ENCODE measurements around the gene MLST8. TPM values are rescaled to one million over a fixed set of nuclear protein-coding genes. Genes with fewer than 3 reads are reported as not detected.

Gene MLST8
- total RNA-seq, 1 experiment from 2014 or later = 87.6 TPM

DNA sequence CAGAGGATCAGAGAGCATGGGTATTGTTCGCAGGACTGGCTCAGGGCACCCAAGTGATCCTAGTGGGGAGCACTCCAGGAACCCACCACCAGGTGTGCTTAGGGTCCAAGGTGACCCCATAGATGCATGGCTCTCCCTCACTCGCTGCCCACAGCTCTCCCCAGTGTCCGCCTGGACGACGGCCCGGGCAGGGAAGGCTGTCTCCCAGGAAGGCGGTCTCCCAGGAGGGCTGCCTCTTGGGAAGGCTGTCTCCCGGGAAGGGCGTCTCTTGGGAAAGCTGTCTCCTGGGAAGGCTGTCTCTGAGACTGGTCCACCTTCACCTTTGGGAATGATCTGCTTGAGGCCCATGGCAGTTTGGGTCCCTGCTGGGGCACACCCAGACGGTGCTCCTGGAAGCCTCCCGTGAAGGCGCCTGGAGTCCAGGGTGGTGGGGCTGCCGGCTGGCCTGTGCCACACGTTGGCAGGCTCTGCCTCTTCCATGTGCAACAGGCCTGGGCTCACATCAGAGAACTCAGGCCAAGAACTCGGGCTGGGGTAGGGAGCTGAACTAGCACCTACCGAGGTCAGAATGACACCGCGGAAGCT lies 41.1 kb downstream of the MLST8 start:
- Mint-ChIP-seq H3K36me3 (ENCODE audit: insufficient read depth, unreplicated experiment) (peaks cover 50% of the 10 kb centered on the region), H3K27ac (ENCODE audit: low read depth, unreplicated experiment) (no peak overlapping the region), H3K4me3 (ENCODE audit: unreplicated experiment) (no peak overlapping the region), H3K27me3 (ENCODE audit: insufficient read depth, unreplicated experiment) (no peaks in the 10 kb centered on the region), H3K9me3 (ENCODE audit: unreplicated experiment) (no peaks in the 10 kb centered on the region), H3K4me1 (ENCODE audit: insufficient read depth, unreplicated experiment) (peaks cover 5% of the 10 kb centered on the region)
- no TSS peak for BruUV-seq (replicated peaks)
- TF ChIP-seq, protein P1, sequence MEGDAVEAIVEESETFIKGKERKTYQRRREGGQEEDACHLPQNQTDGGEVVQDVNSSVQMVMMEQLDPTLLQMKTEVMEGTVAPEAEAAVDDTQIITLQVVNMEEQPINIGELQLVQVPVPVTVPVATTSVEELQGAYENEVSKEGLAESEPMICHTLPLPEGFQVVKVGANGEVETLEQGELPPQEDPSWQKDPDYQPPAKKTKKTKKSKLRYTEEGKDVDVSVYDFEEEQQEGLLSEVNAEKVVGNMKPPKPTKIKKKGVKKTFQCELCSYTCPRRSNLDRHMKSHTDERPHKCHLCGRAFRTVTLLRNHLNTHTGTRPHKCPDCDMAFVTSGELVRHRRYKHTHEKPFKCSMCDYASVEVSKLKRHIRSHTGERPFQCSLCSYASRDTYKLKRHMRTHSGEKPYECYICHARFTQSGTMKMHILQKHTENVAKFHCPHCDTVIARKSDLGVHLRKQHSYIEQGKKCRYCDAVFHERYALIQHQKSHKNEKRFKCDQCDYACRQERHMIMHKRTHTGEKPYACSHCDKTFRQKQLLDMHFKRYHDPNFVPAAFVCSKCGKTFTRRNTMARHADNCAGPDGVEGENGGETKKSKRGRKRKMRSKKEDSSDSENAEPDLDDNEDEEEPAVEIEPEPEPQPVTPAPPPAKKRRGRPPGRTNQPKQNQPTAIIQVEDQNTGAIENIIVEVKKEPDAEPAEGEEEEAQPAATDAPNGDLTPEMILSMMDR (IDR thresholded peaks at IDR 0.05; ENCODE audit: unreplicated experiment) = no peak
- ChIA-PET POLR2A (no interaction called here), CTCF (interaction anchor here (0.6 to 0.9 kb wide), 4 partner anchors 61 to 825 kb away, joined by 3 to 6 read pairs (median 3); no protein-coding TSS in a partner anchor)
- DNase-seq (ENCODE audit: unreplicated experiment) = no peak
- intact Hi-C loops (cut with micrococcal nuclease) = no loop called here

DNA sequence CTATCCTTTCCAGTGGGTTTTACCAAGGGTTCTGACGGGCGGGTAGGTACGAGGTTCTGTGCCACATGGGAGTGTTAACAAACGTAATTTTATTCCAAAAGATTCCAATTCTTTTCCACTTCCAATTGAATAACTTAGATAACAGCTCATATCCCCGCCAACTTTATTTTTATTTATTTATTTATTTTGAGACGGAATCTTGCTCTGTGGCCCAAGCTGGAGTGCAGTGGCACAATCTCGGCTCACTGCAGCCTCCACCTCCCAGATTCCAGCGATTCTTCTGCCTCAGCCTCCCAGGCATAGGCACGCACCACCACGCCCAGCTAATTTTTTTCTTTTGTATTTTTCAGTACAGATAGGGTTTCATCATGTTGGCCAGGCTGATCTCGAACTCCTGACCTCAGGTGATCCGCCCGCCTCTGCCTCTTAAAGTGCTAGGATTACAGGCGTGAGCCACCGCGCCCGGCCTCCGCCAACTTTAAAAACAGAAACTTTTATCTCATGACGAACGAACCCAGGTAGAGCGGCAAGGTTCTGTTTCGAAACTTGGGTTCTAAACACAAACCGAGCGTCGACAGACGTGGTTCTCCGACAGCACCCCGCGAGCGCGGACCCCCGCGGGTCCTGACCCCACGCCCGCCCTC lies 45.5 kb downstream of the MLST8 start:
- H3K4me3 Mint-ChIP-seq (ENCODE audit: unreplicated experiment) = peak overlapping the region; percentile 92
- no peaks in the 10 kb centered on the region for H3K4me1 Mint-ChIP-seq (ENCODE audit: insufficient read depth, unreplicated experiment)
- H3K36me3 Mint-ChIP-seq (ENCODE audit: insufficient read depth, unreplicated experiment) = peaks cover 50% of the 10 kb centered on the region
- BruUV-seq (replicated peaks) = TSS peak; percentile 46
- TF ChIP-seq, protein P1 (IDR thresholded peaks at IDR 0.05; ENCODE audit: unreplicated experiment) = no peak
- peak overlapping the region; percentile 91 for H3K27ac Mint-ChIP-seq (ENCODE audit: low read depth, unreplicated experiment)
- peak; percentile 55 for DNase-seq (ENCODE audit: unreplicated experiment)
- no peaks in the 10 kb centered on the region for H3K27me3 Mint-ChIP-seq (ENCODE audit: insufficient read depth, unreplicated experiment)
- H3K9me3 Mint-ChIP-seq (ENCODE audit: unreplicated experiment) = no peaks in the 10 kb centered on the region
- POLR2A ChIA-PET = interaction anchor here (0.5 to 4.9 kb wide), 31 partner anchors 8 to 1207 kb away, joined by 3 to 58 read pairs (median 7); partner anchors contain the start of genes ATP6V0C, CCNF, DNASE1L2 and E4F1
- CTCF ChIA-PET = interaction anchor here (0.6 to 1.5 kb wide), 7 partner anchors 10 to 280 kb away, joined by 3 to 6 read pairs (median 4); partner anchors contain the start of gene PGP
- intact Hi-C loops (cut with micrococcal nuclease) = loop anchor here (2.0 kb wide), 1 partner anchor 26 kb away; no protein-coding TSS in a partner anchor

DNA sequence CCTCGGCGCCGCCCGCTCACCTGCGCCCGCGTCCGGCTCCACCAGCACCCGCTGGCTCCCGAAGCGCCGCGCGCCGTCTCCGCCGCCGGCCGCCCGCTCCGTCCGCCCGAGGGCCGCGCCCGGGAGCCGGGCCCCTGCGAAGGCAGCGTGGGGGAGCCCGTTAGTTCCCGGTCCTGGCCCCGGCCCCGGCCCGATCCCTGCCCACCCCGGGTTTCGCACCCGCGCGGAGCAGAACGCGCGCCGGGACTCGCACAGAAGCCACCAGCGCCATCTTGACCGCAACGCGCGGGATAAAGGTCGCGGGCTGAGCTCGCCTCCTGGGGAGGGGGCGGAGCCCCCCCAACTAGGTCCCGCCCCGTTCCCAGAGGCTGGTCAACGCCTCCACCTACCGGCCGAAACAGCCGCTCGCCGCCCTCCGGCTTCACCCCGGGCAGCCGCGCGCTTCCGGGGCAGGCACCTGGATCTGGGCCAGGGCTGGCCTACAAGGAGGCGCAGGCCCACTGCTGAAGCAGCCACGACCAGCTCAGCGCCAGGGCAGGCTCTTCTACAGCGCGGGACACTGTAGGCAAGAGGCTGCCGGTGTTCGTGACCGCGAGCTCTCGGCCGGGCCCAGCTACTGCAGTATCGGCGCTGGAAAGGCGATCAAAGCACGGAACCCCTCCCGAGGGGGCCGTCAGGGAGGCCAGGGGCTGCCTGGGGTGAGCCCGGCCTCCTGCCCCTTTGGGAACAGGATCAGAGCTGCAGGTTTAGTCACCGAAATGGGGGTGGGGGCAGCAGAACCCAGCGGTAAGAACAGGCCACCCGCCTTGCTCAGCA lies 46.2 kb downstream of the MLST8 start, which contains the start of gene ECI1:
TSS of gene ECI1 (minus strand) at position 292 of the 816 bp plus-strand sequence. CDS start at position 271, 21 bp downstream.
- CTCF ChIA-PET = interaction anchor here (0.5 to 1.5 kb wide), 12 partner anchors 8 to 752 kb away, joined by 3 to 7 read pairs (median 4); partner anchors contain the start of gene PGP
- peak; percentile 94 for DNase-seq (ENCODE audit: unreplicated experiment)
- TF ChIP-seq, protein P1 (IDR thresholded peaks at IDR 0.05; ENCODE audit: unreplicated experiment) = peak; percentile 51
- no TSS peak for BruUV-seq (replicated peaks)
- peak within 1 kb of the TSS; percentile 91 for H3K27ac Mint-ChIP-seq (ENCODE audit: low read depth, unreplicated experiment)
- H3K27me3 Mint-ChIP-seq (ENCODE audit: insufficient read depth, unreplicated experiment) = no peaks in the 10 kb centered on the region
- H3K36me3 Mint-ChIP-seq (ENCODE audit: insufficient read depth, unreplicated experiment) = peaks cover 53% of the 10 kb centered on the region
- POLR2A ChIA-PET = interaction anchor here (0.5 to 4.9 kb wide), 37 partner anchors 9 to 507 kb away, joined by 3 to 58 read pairs (median 6); partner anchors contain the start of genes AMDHD2, ATP6V0C, CCNF and DNASE1L2
- H3K4me1 Mint-ChIP-seq (ENCODE audit: insufficient read depth, unreplicated experiment) = no peaks in the 10 kb centered on the region
- peak within 1 kb of the TSS; percentile 92 for H3K4me3 Mint-ChIP-seq (ENCODE audit: unreplicated experiment)
- intact Hi-C loops (cut with micrococcal nuclease) = loop anchor here (2.0 kb wide), 1 partner anchor 27 kb away; no protein-coding TSS in a partner anchor
- H3K9me3 Mint-ChIP-seq (ENCODE audit: unreplicated experiment) = no peaks in the 10 kb centered on the region

Measured in MCF 10A (cell line).